IMR-90 (cell line): ENCODE measurements around the gene CDH13.

Source experiments
- CTCF ChIP-seq: conservative IDR thresholded peaks from 2 replicates; pipeline ENCODE4 v1.5.1; 2012; ENCODE audit warnings: mild to moderate bottlenecking, low read depth, low read length, improper control_type of control experiment
- FOS ChIP-seq: fragments of 150-350 bp; IDR thresholded peaks from 2 replicates; pipeline ENCODE4 v1.6.1; 2016; ENCODE audit warnings: low read depth, low read length
- NFE2L2 ChIP-seq: fragments of 150-350 bp; IDR thresholded peaks from 2 replicates; pipeline ENCODE4 v1.6.1; 2016; ENCODE audit warnings: low read depth, mild to moderate bottlenecking, low read length
- POLR2A ChIP-seq: IDR thresholded peaks from 2 replicates; pipeline ENCODE4 v1.6.1; 2012; ENCODE audit warnings: mild to moderate bottlenecking, low read depth, low read length
- RAD21 ChIP-seq: IDR thresholded peaks from 2 replicates; pipeline ENCODE4 v1.6.1; 2012; ENCODE audit warnings: low read length, improper control_type of control experiment
- USF2 ChIP-seq: fragments of 150-350 bp; IDR thresholded peaks from 2 replicates; pipeline ENCODE4 v1.6.1; 2017; ENCODE audit warnings: mild to moderate bottlenecking, antibody characterized with exemption, low read length, low read depth

- TF ChIP-seq CTCF (no peak), RAD21 (no peak), USF2 (no peak), FOS (no peak), NFE2L2 (no peak), POLR2A (no peak)
Measured at GRCh38 chr16:83727751-83728352, 1101.1 kb downstream of the CDH13 start.
